NCI-H128 (cell line): ENCODE measurements around the gene SH2D3A.
"Not testable (repeated sequence)": the region's sequence is repeated elsewhere in the genome, so short reads cannot be mapped to it uniquely, and the experiment has no call there.

Experiments used
- DNase-seq: peaks from one replicate; lab custom pipeline; 2025; ENCODE audit not compliant: unreplicated experiment; lab: John Stamatoyannopoulos, UW

The SH2D3A gene

GRCh38 chr19:6790194-6791128 lies 23.2 kb upstream of the SH2D3A start:
- no peak for DNase-seq

DNA sequence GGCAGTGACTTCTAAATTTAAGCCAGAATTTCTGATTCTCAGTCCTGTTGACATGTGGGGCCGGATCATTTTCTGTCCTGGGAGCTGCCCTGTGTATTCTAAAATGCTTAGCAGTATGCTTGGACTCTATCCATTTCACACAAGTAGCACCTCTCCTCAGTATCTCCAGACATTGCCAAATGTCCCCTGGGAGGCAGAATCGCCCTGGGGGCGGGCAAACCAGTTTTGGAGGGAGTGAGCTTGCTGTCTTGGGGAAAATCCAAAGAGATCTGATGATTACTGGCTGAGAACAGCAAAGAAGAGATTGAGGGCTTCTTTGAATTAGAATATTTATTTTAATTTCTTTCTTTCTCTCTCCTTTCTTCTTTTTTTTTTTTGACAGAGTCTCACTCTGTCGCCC lies 21.7 kb upstream of the SH2D3A start:
- DNase-seq: no peak

GRCh38 chr19:6787393-6787792 lies 20.2 kb upstream of the SH2D3A start:
- DNase-seq: no peak

- no peak for DNase-seq
Measured at GRCh38 chr19:6779206-6779605, 12.0 kb upstream of the SH2D3A start.

DNA sequence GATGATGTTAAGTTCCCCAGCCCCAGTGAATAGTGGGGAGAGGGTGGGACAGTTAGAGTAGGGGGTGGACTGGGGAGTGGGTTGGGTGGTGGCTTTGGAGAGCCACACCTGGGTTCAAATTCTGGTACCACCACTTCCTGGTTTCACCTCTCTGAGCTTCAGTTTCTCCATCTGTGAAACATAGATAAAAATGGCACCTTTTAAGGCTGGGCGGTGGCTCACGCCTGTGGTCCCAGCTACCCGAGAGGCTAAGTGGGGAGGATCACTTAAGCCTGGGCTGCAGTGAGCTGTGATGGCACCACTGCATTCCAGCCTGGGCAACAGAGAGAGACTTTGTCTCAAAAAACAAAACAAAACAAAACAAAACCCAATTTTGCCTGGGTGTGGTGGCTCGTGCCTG lies 11.2 kb upstream of the SH2D3A start:
- DNase-seq: no peak

DNA sequence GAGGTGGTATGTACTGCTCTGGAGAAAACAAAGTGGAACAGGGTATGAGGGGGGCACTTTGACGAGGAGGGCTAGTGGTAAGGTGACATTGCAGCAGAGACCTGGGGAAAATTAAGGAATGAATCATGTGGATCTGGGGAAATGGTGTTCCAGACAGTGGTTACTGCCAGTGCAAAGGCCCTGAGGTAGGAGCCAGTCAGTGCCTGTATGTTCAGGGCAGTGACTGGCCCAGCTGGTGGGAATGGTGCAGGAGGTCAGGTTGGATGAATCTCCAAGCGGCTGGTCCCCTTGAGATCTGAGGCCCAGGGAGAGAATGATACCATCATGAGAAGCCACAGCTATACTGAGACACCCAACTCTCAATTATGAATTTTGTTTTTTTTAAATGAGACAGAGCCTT lies 10.2 kb upstream of the SH2D3A start:
- no peak for DNase-seq

- DNase-seq: no peak
Measured at GRCh38 chr19:6776999-6777398, 9.8 kb upstream of the SH2D3A start.

DNA sequence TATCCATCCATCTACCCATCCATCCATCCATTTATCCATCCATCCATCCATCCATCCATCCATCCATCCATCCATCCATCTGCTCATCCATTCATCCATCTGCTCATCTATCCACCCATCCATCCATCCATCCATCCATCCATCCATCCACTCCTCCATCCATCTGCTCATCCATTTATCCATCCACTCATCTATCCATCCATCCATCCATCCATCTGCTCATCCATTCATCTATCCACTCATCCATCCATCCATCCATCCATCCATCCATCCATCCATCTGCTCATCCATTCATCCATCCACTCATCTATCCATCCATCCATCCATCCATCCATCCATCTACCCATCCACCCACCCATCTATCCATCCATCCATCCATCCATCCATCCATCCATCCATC lies 8.8 kb upstream of the SH2D3A start:
- not testable (repeated sequence) for DNase-seq

DNA sequence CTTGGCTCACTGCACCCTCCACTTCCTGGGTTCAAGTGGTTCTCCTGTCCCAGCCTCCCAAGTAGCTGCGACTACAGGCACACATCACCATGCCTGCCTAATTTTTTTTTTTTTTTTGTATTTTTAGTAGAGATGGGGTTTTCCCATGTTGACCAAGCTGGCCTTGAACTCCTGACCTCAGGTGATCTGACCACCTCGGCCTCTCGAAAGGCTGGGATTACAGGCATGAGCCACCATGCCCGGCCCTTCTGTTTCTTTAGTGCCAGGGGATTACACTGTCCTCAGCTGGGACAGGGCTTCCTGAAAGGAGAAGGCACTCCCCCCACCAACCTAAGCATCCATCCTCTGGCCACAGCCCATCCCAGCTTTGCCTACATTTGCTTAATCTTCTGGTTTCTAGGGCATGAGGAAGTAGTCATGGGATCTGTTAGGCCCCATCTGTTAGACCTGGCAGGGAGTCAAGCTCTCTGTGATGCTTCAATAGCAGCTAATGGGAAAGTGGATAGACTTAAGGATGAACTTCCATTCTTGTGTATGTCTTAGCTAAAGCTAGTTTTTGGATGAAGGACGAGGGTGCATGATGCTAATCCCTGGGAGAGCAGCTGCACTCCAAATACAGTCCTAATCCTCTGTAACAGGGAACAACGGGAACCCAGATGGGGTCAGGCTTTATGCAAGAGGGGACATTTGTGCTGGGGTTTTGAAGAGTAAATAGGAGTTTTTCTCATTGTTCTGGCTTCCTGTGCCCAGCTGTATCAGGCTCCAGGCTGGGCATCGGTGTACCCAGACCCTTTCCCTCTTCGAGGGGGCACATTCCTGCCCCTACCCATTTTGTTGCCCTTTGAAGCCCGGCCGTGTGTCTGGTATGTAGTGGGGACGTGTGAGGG lies 7.8 kb upstream of the SH2D3A start:
- DNase-seq: no peak

DNA sequence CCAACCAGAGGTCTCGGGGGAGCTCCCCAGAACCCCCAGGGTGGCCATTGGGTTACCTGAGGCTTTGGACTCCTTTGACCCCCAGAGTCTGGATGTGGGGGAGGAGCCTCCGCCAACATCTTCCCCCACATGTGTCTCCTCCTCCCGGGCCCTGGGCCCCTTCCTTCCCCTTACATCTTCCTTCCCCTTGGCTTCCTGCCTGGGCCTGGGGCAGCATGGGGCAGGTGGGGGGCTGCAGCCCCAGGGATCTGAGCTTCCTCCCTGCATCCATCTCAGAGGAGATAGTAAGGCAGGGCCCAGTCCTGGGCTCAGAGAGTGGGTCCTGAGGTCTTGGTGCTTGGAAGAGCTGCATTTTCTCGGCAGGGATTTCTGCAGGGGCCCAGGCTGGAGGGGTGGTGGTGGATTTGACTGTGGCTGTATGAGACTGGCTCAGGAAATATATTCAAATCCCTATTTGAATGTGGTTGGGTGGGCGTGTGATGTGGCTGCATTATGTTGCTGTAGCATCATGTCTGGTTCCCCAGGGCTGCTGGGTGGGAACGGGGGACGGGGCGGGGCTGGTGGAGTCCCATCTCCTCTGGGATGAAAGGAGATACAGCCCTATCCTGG lies 6.2 kb upstream of the SH2D3A start:
- no peak for DNase-seq

DNA sequence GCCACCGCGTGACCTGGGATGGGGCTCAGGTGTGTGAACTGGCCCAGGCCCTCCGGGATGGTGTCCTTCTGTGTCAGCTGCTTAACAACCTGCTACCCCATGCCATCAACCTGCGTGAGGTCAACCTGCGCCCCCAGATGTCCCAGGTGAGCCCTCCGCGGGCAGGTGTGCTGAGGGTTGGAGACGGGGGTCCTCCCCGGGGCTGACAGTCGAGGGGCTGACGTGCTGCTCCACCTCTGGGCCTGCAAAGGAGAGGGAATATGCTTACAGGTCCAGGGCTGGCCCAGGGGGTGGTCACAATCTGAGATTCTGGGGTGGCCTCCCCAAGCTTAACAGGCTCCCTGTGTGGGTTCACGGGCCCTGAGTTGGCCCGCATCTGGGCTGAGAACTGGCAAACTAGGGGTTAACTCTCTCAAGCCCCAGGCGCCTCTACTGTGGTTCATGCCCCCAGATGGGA lies 5.7 kb upstream of the SH2D3A start:
- no peak for DNase-seq

DNA sequence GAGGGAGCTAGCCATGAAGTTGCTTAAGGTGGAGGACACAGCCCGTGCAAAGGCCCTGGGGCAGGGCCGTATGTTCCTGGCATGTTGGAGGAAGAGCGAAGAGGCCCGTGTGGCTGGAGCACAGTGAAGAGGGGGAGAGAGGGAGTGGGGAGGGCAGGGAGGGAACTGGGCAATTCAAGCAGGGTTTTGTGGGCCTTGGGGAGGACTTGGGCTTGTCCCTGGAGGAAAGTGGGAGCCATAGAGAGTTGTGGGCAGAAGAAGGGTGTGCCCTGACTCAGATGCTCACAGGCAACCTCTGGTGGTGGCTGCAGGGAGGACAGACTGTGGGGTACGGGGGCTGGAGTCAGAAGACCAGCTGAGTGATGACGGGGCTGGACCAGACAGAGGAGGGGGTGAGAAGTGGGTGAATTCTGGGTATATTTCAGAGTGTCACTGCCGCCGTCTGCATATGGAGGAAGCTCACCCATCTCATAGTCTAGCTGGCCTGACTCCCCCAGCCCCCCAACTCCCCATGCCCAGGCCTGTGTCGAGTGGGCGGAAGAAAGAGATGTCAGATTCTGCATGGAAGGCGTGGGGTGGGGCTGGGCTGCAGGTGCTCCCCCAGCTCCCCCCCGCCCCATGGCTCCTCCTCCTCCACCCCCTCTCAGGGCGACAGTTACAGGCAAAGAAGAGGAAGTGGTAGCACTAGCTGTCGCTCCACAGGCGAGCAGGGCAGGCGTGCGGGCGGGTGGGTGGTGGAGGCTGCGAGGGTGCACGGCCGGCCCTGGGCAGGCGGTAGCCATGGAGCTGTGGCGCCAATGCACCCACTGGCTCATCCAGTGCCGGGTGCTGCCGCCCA lies 5.0 kb upstream of the SH2D3A start, which contains the start of gene VAV1:
VAV1 (plus strand) TSS at position 681 of the 838 bp plus-strand sequence; CDS start at position 781, 100 bp downstream.
- no peak for DNase-seq

- not testable (repeated sequence) for DNase-seq
Measured at GRCh38 chr19:6771648-6772027, 4.4 kb upstream of the SH2D3A start.

- no peak for DNase-seq
Measured at GRCh38 chr19:6769006-6769619, 1.9 kb upstream of the SH2D3A start.

- DNase-seq: no peak
Measured at GRCh38 chr19:6768236-6768785, 1.1 kb upstream of the SH2D3A start.

- no peak for DNase-seq
Measured at GRCh38 chr19:6767081-6767356, 216 bp downstream of the SH2D3A start.

- DNase-seq: no peak
Measured at GRCh38 chr19:6766357-6767080, 716 bp downstream of the SH2D3A start.

DNA sequence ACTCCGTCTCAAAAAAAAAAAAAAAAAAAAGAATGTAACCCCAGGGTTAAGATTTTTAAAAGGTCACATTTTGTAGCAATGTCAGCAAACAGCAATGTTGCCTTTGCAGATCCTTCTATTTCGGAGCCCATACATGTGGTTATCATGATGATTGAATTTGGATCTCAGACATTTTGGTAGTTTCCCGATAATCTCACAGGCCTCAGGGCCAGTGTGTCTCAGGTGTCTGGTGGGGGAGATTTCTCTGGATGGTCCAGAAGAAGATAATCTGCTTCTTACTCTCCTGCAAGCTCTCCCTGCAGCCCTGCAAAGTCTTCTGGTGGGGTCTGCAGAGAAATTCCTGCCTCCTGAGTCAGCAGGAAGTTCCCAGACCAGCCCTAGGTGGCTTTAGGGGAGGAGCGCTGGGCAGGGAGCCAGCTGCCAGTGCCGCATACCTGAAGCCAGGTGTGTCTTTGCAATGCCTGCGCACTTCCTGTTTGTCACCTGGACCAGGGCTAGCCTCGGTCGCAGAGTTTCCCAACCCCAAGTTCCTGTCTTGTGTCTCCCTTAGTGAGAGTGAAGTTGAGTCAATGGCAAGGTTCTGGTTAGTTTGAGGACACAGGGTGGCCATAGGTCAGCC lies 1.4 kb downstream of the SH2D3A start:
- no peak for DNase-seq
